DOHH2 (cell line): Measurements from ENCODE around the gene STAP2.

Experiments
- CTCF ChIP-seq: fragments of 200-600 bp; sonication (generic); IDR thresholded peaks from one replicate; pipeline ENCODE4 v1.5.1; 2014; ENCODE audit warnings: antibody characterized with exemption, mild to moderate bottlenecking, low read depth, low read length; ENCODE audit not compliant: poor library complexity, severe bottlenecking
- EZH2phosphoT487 ChIP-seq: fragments of 200-600 bp; sonication (generic); IDR thresholded peaks from 2 replicates; pipeline ENCODE4 v1.6.1; 2017; ENCODE audit warnings: borderline replicate concordance, mild to moderate bottlenecking, antibody characterized with exemption, low read length, moderate library complexity, mixed read lengths

- TF ChIP-seq CTCF (no peak), EZH2phosphoT487 (no peak)
Observed at GRCh38 chr19:4343370-4344307, 5.0 kb upstream of the STAP2 start, which contains the start of gene MPND.
